Measurements from ENCODE around the gene CHRM4. TPM values are rescaled to one million over a fixed set of nuclear protein-coding genes. Genes with fewer than 3 reads are reported as not detected.

Gene CHRM4
- total RNA-seq, 1 experiment from 2014 or later, result 0.27 TPM

- DNase-seq, result peak in 1 of 2 experiments; percentile 62
- peaks cover 4% of the 10 kb centered on the region for H3K27me3 Mint-ChIP-seq (ENCODE audit: insufficient read depth, unreplicated experiment)
- intact Hi-C loops (cut with micrococcal nuclease; ENCODE audit: unreplicated experiment), result loop anchor here (1.0 kb wide), 1 partner anchor 7 kb away; no protein-coding TSS in a partner anchor
- peak overlapping the region; percentile 60 for H3K4me3 ChIP-seq (ENCODE audit: low read depth, low read length)
- H3K9me3 ChIP-seq, result no peaks in the 10 kb centered on the region
- H3K36me3 ChIP-seq (ENCODE audit: control insufficient read depth, insufficient read depth, low read length), result no peaks in the 10 kb centered on the region; the same call in 1 of the 2 replicates
- H3K4me3 Mint-ChIP-seq (ENCODE audit: unreplicated experiment), result peak overlapping the region; percentile 95
- POLR2A ChIA-PET, result no interaction called here
- H3K9me3 Mint-ChIP-seq (ENCODE audit: unreplicated experiment), result no peaks in the 10 kb centered on the region
- H3K4me1 ChIP-seq, result peaks cover 14% of the 10 kb centered on the region
- no peaks in the 10 kb centered on the region for H3K4me1 Mint-ChIP-seq (ENCODE audit: low read depth, unreplicated experiment)
- no peak for TF ChIP-seq CTCF (IDR thresholded peaks at IDR 0.05; ENCODE audit: insufficient read depth in 1 of 2, low read depth in 1 of 2, low read length in 1 of 2, severe bottlenecking in 1 of 2, unreplicated experiment in 1 of 2)
- peaks cover 56% of the 10 kb centered on the region for H3K36me3 Mint-ChIP-seq (ENCODE audit: insufficient read depth, unreplicated experiment)
- TSS peak; percentile 87 for BruUV-seq (replicated peaks)
- CTCF ChIA-PET, result interaction anchor here (0.8 to 1.6 kb wide), 2 partner anchors 10 kb away, joined by 4 to 17 read pairs; partner anchors contain the start of gene CHRM4
- peak overlapping the region; percentile 76 for H3K27ac Mint-ChIP-seq (ENCODE audit: unreplicated experiment)
- H3K27me3 ChIP-seq (replicated peaks; ENCODE audit: control insufficient read depth, insufficient read depth, low read length), result no peaks in the 10 kb centered on the region
These were observed 9.5 kb downstream of the CHRM4 start for GRCh38 chr11:46381819-46382645.

DNA sequence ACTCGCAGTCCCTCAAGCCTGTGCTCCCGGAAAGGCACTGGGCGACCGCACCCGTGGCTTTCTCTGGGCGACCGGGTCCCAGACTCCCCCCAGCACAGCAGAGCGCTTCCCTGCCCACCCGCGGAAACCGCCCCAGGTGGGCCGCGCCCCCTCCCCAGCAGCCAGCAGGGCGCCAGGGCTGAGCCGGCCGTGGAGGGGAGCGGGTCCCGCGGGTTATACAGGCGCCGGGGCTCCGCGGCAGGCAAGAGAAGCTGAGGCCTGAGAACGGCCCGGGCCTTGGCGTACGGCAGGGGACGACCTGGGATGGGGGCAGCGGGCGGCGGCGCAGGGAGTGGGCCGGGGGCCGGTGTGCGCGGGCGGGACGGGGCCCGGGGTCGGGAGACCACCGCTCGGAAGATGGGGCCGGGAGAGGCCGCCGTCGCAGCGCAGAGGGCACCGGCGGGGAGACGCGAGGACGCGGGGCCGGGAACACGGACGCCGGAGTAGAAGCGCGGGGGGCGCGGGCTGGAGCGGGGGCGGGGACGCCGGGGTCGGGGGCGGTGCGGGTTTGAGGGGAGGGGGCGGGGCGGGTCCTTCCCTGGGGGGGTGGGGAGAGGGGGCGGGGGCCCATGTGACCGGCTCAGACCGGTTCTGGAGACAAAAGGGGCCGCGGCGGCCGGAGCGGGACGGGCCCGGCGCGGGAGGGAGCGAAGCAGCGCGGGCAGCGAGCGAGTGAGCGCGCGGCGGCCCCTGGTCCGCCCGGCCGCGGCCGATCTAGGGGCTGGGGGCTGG is 10.3 kb downstream of the CHRM4 start, which contains the start of gene MDK:
MDK (plus strand) TSS at position 622 of the 771 bp plus-strand sequence. CDS start 389 bp downstream, outside the sequence.
- POLR2A ChIA-PET, result no interaction called here

More for the DNA sequence above, 10.3 kb downstream of the CHRM4 start, which contains the start of gene MDK:
- CTCF ChIA-PET, result interaction anchor here (0.6 to 0.8 kb wide), 2 partner anchors 10 to 141 kb away, joined by 3 to 4 read pairs; partner anchors contain the start of gene CHRM4
- TF ChIP-seq CTCF (IDR thresholded peaks at IDR 0.05; ENCODE audit: insufficient read depth in 1 of 2, low read depth in 1 of 2, low read length in 1 of 2, severe bottlenecking in 1 of 2, unreplicated experiment in 1 of 2), result no peak
- H3K36me3 Mint-ChIP-seq (ENCODE audit: insufficient read depth, unreplicated experiment), result peaks cover 63% of the 10 kb centered on the region
- Histone ChIP-seq H3K9me3 (no peaks in the 10 kb centered on the region), H3K4me1 (peaks cover 14% of the 10 kb centered on the region), H3K4me3 (ENCODE audit: low read depth, low read length) (peak within 1 kb of the TSS; percentile 60), H3K36me3 (ENCODE audit: control insufficient read depth, insufficient read depth, low read length) (no peaks in the 10 kb centered on the region; the same call in 1 of the 2 replicates), H3K27me3 (replicated peaks; ENCODE audit: control insufficient read depth, insufficient read depth, low read length) (no peaks in the 10 kb centered on the region)
- peak within 1 kb of the TSS; percentile 76 for H3K27ac Mint-ChIP-seq (ENCODE audit: unreplicated experiment)
- no peaks in the 10 kb centered on the region for H3K4me1 Mint-ChIP-seq (ENCODE audit: low read depth, unreplicated experiment)
- H3K9me3 Mint-ChIP-seq (ENCODE audit: unreplicated experiment), result no peaks in the 10 kb centered on the region
- BruUV-seq (replicated peaks), result no TSS peak
- DNase-seq, result peak; percentile 79 to 84
- intact Hi-C loops (cut with micrococcal nuclease; ENCODE audit: unreplicated experiment), result loop anchor here (1.0 kb wide), 1 partner anchor 8 kb away; no protein-coding TSS in a partner anchor
- H3K27me3 Mint-ChIP-seq (ENCODE audit: insufficient read depth, unreplicated experiment), result no peaks in the 10 kb centered on the region
- H3K4me3 Mint-ChIP-seq (ENCODE audit: unreplicated experiment), result peak within 1 kb of the TSS; percentile 95

All from Caco-2 (cell line).